Body of pancreas (tissue), 4 donors: Measurements from ENCODE around the gene ADAM33. TPM values are rescaled to one million over a fixed set of nuclear protein-coding genes. Genes with fewer than 3 reads are reported as not detected.

Source experiments
- ATAC-seq: fragments of 150-250 bp; one replicate; pipeline ENCODE4 v1.9.1; 2016
- DNase-seq, 4 donors: peaks; one replicate each; pipeline ENCODE4 v3.0.0-alpha.2; 2019
- H3K27ac ChIP-seq, 4 donors: fragments of 200-600 bp; sonication (generic); 1 replicate in 3 of 4; 2 replicates in 1 of 4; pipeline versions ENCODE4 v1.5.1 to v1.6.1; 2016 to 2019; ENCODE audit warnings: mild to moderate bottlenecking in 1 of 4, mixed read lengths in 1 of 4, moderate library complexity in 1 of 4
- H3K27me3 ChIP-seq, 2 donors: fragments of 200-600 bp; sonication (generic); one replicate each; pipeline ENCODE4 v1.6.0; 2016; ENCODE audit warnings: mild to moderate bottlenecking in 1 of 2
- H3K36me3 ChIP-seq, 2 donors: fragments of 200-600 bp; sonication (generic); replicated peaks in 1 of 2; 2 replicates each; pipeline ENCODE4 v1.5.1; 2016; ENCODE audit warnings: low read depth in 2 of 2; ENCODE audit not compliant: insufficient read depth in 1 of 2
- H3K4me1 ChIP-seq: fragments of 200-600 bp; sonication (generic); one replicate; pipeline ENCODE4 v1.6.0; 2016
- H3K4me3 ChIP-seq, 2 donors: fragments of 200-600 bp; sonication (generic); 1 replicate in 1 of 2; 2 replicates in 1 of 2; pipeline ENCODE4 v1.5.1; 2016 to 2019
- H3K9me3 ChIP-seq, 3 donors: fragments of 200-600 bp; sonication (generic); 1 replicate in 2 of 3; 2 replicates in 1 of 3; pipeline ENCODE4 v1.5.1; 2016
- POLR2A ChIP-seq, 3 donors: fragments of 450-650 bp; IDR thresholded peaks; one replicate each; pipeline ENCODE4 v1.6.1; 2016; ENCODE audit warnings: antibody characterized with exemption in 3 of 3, mild to moderate bottlenecking in 2 of 3
- WGBS, 2 donors: methylation state at CpG; one replicate each; pipeline ENCODE4 v1.1.5; 2017; 5-methylcytosine and 5-hydroxymethylcytosine counted together
- intact Hi-C: fragments of 100-400 bp; cut with DNase I; formaldehyde crosslinking; loops from one replicate; pipeline ENCODE4 v1.15.1; 2023
- total RNA-seq, 2 donors: library from RNA; depleted of rRNA; stranded (reverse); fragments of >200 nt; gene quantifications; one replicate each; pipeline ENCODE4 v1.1.0, GENCODE V29; 2016
- TF ChIP-seq, protein P1 (sequence below), 7 experiments: fragments of 450-650 bp in 4 of 7; fragments of 200-600 bp in 3 of 7; sonication (generic) in 3 of 7; IDR thresholded peaks; one replicate each; pipeline ENCODE4 v1.5.1; 2016 to 2019; ENCODE audit warnings: antibody characterized with exemption in 7 of 7

Gene ADAM33
- total RNA-seq, 2 donors from 2014 or later: 11.2 to 29.0 TPM

DNA sequence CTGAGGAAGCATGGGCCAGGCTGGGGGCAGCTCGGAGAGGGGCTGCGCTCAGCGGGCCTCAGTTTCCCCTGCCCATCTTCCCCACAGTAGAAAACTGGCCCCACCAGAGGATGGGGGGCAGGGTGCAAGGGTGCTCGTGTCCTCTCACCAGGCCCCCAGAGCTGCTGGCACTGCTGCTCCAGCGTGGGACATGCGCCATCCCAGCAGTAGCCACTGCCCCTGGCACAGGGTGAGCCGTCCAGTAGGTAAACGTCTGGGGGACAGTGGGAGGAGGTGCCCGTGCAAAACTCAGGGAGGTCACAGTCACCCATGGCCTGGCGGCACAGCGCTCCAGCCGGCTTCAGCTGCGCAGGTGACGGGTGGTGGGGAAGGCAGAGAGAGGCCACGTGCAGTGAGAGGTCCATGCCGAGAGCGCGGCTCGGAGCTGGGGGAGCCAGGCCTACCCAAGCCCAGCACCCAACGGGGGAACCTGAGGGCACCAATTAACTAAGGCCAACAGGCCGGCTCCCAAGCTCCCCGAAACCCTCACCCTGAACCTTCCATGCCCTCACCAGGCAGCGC lies 9.7 kb downstream of the ADAM33 start:
- Histone ChIP-seq H3K27me3 (peaks cover 0 to 31% of the 10 kb centered on the region in 2 donors), H3K4me1 (peaks cover 10% of the 10 kb centered on the region), H3K36me3 (no peaks in the 10 kb centered on the region), H3K9me3 (no peaks in the 10 kb centered on the region), H3K27ac (no peak overlapping the region), H3K4me3 (no peak overlapping the region)
- no peak for TF ChIP-seq POLR2A (IDR thresholded peaks at IDR 0.05)
- TF ChIP-seq, protein P1, sequence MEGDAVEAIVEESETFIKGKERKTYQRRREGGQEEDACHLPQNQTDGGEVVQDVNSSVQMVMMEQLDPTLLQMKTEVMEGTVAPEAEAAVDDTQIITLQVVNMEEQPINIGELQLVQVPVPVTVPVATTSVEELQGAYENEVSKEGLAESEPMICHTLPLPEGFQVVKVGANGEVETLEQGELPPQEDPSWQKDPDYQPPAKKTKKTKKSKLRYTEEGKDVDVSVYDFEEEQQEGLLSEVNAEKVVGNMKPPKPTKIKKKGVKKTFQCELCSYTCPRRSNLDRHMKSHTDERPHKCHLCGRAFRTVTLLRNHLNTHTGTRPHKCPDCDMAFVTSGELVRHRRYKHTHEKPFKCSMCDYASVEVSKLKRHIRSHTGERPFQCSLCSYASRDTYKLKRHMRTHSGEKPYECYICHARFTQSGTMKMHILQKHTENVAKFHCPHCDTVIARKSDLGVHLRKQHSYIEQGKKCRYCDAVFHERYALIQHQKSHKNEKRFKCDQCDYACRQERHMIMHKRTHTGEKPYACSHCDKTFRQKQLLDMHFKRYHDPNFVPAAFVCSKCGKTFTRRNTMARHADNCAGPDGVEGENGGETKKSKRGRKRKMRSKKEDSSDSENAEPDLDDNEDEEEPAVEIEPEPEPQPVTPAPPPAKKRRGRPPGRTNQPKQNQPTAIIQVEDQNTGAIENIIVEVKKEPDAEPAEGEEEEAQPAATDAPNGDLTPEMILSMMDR (IDR thresholded peaks at IDR 0.05): no peak
- intact Hi-C loops: loop anchor here (10.0 kb wide), 2 partner anchors 183 to 403 kb away; no protein-coding TSS in a partner anchor
- ATAC-seq (no peak), DNase-seq (no peak)
- 21 to 25% methylated on average over 11 to 23 of the region's 23 CpGs for WGBS, 2 donors

DNA sequence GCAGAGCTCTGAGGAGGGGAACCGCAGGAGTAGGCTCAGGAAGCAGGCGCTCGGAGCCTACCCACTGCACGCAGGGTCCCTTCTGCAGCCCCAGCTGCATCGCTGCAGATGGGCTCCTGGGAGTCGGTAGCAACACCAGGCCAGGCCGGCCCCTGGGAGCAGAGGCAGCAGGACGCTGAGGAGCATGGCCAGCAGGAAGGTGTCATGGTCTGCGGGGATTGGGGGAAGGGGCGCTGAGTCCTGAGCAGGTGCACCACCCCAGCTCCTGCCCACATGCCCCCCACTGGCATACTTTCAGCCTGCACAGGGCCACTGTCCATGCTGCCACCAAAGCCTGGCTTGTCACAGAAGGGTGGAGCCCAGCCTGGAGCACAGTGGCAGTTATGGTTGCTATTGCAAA lies 10.9 kb downstream of the ADAM33 start:
- Histone ChIP-seq H3K27me3 (peaks cover 0 to 28% of the 10 kb centered on the region in 2 donors), H3K27ac (no peak overlapping the region), H3K9me3 (no peaks in the 10 kb centered on the region), H3K36me3 (no peaks in the 10 kb centered on the region), H3K4me1 (peaks cover 10% of the 10 kb centered on the region), H3K4me3 (no peak overlapping the region)
- 68 to 80% methylated on average over 3 to 10 of the region's 10 CpGs for WGBS, 2 donors
- intact Hi-C loops: loop anchor here (10.0 kb wide), 2 partner anchors 184 to 404 kb away; no protein-coding TSS in a partner anchor
- ATAC-seq (no peak), DNase-seq (no peak)
- TF ChIP-seq, protein P1 (IDR thresholded peaks at IDR 0.05): no peak
- no peak for TF ChIP-seq POLR2A (IDR thresholded peaks at IDR 0.05)

DNA sequence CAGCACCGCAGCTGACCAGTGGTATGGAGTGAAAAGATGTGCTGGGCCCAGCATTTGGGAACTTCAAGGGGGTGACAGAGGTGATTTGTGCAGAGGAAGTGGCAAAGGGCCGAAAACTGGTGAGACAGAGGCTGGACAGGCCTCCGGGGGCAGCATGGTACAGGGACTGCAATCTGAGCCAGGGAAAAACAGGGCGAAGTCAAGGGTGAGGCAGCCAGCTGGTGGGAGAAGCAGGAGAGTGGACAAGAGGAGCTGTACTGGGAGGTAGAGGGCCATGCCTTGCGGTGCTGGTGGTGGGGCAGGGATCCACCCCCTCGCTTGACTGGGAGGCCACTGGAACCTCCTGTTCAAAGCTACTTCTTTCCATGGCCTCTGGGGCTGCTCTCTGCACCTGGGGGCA lies 11.3 kb downstream of the ADAM33 start:
- Histone ChIP-seq H3K27me3 (peaks cover 0 to 28% of the 10 kb centered on the region in 2 donors), H3K9me3 (no peaks in the 10 kb centered on the region), H3K27ac (no peak overlapping the region), H3K4me1 (peaks cover 10% of the 10 kb centered on the region), H3K4me3 (no peak overlapping the region), H3K36me3 (no peaks in the 10 kb centered on the region)
- WGBS, 2 donors: 46 to 47% methylated on average over 6 of the region's 6 CpGs
- ATAC-seq (no peak), DNase-seq (no peak)
- intact Hi-C loops: loop anchor here (10.0 kb wide), 2 partner anchors 184 to 404 kb away; no protein-coding TSS in a partner anchor
- TF ChIP-seq, protein P1 (IDR thresholded peaks at IDR 0.05): no peak
- TF ChIP-seq POLR2A (IDR thresholded peaks at IDR 0.05): no peak

DNA sequence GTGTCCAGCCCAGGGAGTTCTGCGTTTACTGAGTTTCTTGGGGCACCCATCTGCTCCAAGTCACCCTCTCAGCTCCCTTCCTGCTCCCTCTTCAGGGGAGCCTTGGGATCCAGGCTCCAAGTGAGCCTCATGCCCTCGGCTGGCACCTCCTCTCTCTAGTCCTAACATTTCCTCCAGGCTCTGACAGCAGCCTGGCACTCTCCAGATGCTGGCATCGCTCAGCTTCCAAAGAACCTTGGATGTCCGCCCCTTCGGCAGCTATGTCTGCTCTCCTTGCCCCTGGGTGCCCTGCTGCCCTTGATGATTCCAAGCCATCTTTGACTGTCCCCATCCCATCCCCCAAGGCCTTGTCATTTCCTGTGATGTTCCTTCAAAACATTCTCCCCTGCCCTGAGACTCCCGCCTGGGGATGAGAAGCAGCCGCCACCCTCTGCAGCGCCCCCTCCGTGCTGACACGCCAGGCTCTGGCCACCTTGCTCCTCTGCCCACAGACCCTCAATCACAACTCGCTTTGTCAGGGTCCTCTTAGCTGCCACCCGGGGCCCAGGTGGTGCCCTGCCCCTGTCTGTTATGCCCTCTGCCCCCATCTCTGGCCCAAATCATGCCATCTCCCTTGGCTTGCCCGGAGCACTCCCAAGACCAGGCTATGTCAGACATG lies 12.0 kb downstream of the ADAM33 start:
- TF ChIP-seq POLR2A (IDR thresholded peaks at IDR 0.05): no peak
- TF ChIP-seq, protein P1 (IDR thresholded peaks at IDR 0.05): no peak
- H3K4me1 ChIP-seq: peaks cover 10% of the 10 kb centered on the region
- H3K9me3 ChIP-seq: no peaks in the 10 kb centered on the region
- WGBS, 2 donors: 81% methylated on average over 13 of the region's 13 CpGs
- H3K36me3 ChIP-seq: no peaks in the 10 kb centered on the region
- DNase-seq: no peak
- H3K4me3 ChIP-seq: no peak overlapping the region
- peaks cover 0 to 28% of the 10 kb centered on the region in 2 donors for H3K27me3 ChIP-seq
- H3K27ac ChIP-seq: no peak overlapping the region
- no peak for ATAC-seq
- intact Hi-C loops: loop anchor here (10.0 kb wide), 2 partner anchors 185 to 405 kb away; no protein-coding TSS in a partner anchor
